NCI-H345 treated with DMSO at 0.1 percent for 48 hours (cell line): ENCODE data around the gene TCAP.
A peak's percentile ranks its signal among the peaks of the same experiment; 100 is the strongest.

Experiments
- DNase-seq: peaks from one replicate; lab custom pipeline; 2025; ENCODE audit not compliant: unreplicated experiment; lab: John Stamatoyannopoulos, UW

Gene TCAP

GRCh38 chr17:39628655-39629493 is 36.3 kb upstream of the TCAP start:
- peak; percentile 31 for DNase-seq

- DNase-seq: no peak
Measured at GRCh38 chr17:39629494-39629880, 35.7 kb upstream of the TCAP start.

GRCh38 chr17:39629898-39630297 is 35.3 kb upstream of the TCAP start:
- DNase-seq: no peak

GRCh38 chr17:39631403-39631802 is 33.7 kb upstream of the TCAP start:
- no peak for DNase-seq

GRCh38 chr17:39632153-39632941 is 32.8 kb upstream of the TCAP start:
- DNase-seq: no peak

- no peak for DNase-seq
Measured at GRCh38 chr17:39633570-39634183, 31.5 kb upstream of the TCAP start.

GRCh38 chr17:39634384-39634871 is 30.7 kb upstream of the TCAP start:
- peak; percentile 22 for DNase-seq

- no peak for DNase-seq
Measured at GRCh38 chr17:39635614-39636176, 29.5 kb upstream of the TCAP start.

- DNase-seq: no peak
Measured at GRCh38 chr17:39636587-39636926, 28.6 kb upstream of the TCAP start.

- peak; percentile 70 for DNase-seq
Measured at GRCh38 chr17:39636927-39637736, 28.0 kb upstream of the TCAP start, which contains the start of gene STARD3. Gene STARD3 (plus strand): TSS chr17:39637144. CDS start chr17:39653532, 16,388 bp downstream.

GRCh38 chr17:39638317-39638716 is 26.8 kb upstream of the TCAP start:
- DNase-seq: no peak

GRCh38 chr17:39639043-39639442 is 26.1 kb upstream of the TCAP start:
- DNase-seq: no peak

- DNase-seq: no peak
Measured at GRCh38 chr17:39639566-39640458, 25.3 kb upstream of the TCAP start.

- no peak for DNase-seq
Measured at GRCh38 chr17:39640591-39641031, 24.5 kb upstream of the TCAP start.

GRCh38 chr17:39641097-39641496 is 24.1 kb upstream of the TCAP start:
- DNase-seq: no peak

GRCh38 chr17:39641883-39642282 is 23.3 kb upstream of the TCAP start:
- DNase-seq: no peak

- DNase-seq: no peak
Measured at GRCh38 chr17:39642291-39643074, 22.7 kb upstream of the TCAP start.

- no peak for DNase-seq
Measured at GRCh38 chr17:39643271-39643670, 21.9 kb upstream of the TCAP start.

GRCh38 chr17:39647256-39647655 is 17.9 kb upstream of the TCAP start:
- no peak for DNase-seq
